Left renal cortex interstitium (tissue), 4 donors: Measurements from ENCODE around the gene FOXO3. TPM values are rescaled to one million over a fixed set of nuclear protein-coding genes. Genes with fewer than 3 reads are reported as not detected.

Experiments used
- DNase-seq, 4 donors: peaks; one replicate each; pipeline ENCODE4 v3.0.0-alpha.2; 2013; ENCODE audit warnings: low read depth in 4 of 4, low spot score in 2 of 4, missing footprints in 1 of 4
- polyA plus RNA-seq, 4 donors: library from polyadenylated mRNA; unstranded; fragments of 120-200 nt; gene quantifications; one replicate each; pipeline ENCODE4 v1.2.1, GENCODE V29; 2013; ENCODE audit not compliant: insufficient read length in 4 of 4

FOXO3 gene
- polyA plus RNA-seq, 4 donors, result 47.2 to 50.0 (median 49.9) TPM

DNA sequence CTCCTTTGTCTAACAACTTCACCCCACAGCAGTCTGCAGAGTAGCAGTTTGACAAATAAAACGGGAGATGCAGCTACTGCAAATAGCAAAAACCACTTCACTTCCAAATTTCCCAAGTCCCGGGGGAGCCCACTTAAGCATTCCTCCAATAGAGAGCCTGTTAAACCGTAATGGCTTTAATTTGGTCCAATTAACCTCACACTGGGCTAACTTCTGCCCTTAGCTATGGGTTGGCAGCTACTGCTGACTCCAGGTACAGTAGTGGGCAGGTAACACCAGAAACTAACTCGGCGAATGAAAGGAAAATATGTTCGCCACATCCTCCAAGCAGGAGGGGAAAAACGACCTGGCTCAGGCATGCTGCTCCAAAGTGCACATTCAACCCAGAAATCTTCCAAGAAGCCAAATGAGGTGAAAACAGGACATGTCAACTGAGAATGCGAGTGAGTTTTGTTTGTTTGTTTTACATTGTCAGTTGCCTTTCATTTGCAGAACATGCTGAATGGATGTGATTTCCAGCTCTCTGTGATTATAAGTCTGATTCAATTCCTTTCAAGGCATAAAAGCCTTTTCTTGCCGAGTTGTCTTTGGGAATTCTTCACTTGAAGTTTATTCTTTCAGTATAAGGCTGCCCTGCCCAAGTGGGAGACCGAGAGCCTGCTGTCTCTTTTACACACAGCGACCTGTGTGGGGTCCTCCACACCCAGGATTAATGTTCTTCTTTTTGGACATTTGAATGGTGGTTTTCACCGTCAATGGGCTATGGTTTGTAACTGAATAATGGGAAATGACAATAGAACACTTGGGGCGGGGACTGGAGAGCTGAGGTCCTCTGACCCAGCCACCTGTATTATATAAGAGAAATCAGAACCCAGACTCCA is 170.2 kb downstream of the FOXO3 start:
- no peak for DNase-seq

DNA sequence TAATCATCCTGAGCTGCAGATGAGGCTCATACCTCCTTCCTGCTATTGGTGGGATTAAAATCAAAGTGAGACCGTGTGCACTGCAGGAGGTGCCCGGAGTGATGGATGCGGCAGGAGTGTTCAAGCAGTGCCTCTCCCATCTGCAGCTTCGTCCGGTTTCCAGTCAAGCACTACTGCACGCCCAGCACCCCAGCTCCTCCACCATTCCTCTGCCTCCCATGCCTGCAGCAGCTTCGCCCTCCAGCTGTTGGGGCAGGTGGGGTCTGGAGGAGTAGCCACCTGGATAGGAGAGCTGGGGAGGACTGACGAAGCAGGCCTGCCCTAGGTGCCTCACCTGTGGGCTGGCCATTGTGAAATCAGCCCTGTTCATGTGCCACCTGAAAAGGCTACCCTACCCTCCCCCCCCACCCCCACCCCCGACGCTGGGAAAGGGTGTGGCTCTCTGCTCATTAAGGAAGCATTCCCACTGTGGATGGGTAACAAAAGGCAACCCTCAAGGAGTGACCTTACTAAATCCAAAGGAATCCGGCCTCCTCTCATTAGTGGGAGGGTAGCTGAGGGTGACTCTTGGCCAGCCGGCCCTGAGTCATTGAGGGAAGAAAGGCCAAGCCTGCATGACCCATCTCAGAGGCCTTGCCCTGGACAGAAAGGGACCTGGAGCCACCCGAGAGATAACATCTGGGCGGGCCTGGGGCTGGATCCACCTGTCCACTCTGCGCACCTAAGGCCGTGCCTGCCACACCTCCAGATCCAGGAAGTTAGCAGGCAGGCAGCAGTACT is 171.6 kb downstream of the FOXO3 start:
- DNase-seq, result no peak

DNA sequence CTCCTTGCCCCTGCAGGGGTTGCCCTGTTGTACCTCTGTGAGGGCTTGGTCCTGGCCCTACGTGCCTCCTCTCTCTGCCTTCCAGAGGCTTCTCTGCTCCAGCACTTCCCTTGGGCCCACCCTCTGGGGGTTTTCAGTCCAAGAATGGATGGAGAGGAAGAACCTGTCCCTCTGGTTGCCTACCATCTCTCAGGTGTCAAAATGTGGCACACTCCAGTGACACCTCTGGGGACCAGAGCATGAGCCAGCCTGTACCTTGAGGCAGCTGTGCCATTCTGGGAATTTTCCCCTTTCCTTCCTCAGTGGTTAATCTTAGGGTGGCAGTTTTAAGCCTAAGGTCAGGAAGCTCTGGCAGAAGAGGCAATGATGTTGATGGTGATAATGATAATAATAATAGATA is 172.3 kb downstream of the FOXO3 start:
- DNase-seq, result no peak

DNA sequence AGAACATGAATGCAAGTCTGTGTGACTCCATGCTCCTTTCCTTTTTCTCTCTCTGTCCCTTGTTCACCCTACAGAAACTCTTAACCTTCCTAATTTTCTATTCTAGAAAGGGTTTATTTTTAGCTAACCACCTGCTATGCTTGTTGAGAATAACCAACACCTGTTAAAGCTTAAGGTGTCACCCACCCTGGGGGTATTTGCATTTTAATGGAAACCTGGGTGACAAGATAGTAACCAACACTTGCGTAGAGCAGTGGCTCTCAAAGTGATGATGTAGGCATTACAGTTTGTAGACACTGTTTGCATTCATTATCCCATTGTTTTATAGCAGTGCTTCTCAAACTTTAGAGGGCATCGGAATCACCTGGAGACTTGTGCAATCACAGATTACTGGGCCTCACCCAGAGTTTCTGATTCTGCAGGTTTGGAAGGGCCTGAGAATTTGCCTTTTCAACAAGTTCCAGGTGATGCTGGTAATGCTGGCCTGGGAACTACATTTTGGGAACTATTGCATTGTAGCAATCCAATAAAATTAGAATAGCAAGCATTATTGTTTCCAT is 173.1 kb downstream of the FOXO3 start:
- no peak for DNase-seq
